GM23248 (cell line): ENCODE data around the gene RAD51B. TPM values are rescaled to one million over a fixed set of nuclear protein-coding genes. Genes with fewer than 3 reads are reported as not detected.
"Not testable (repeated sequence)": the region's sequence is repeated elsewhere in the genome, so short reads cannot be mapped to it uniquely, and the experiment has no call there.

ENCODE experiments used
- DNase-seq: peaks from one replicate; pipeline ENCODE4 v3.0.0-alpha.2; 2015
- H2AFZ ChIP-seq: fragments of 200-600 bp; sonication (generic); 2 replicates; pipeline ENCODE4 v1.6.1; 2016; ENCODE audit warnings: antibody characterized with exemption
- H3F3A ChIP-seq: fragments of 200-600 bp; sonication (generic); 2 replicates; pipeline ENCODE4 v1.6.1; 2016; ENCODE audit warnings: mild to moderate bottlenecking, antibody characterized with exemption, mixed run types; ENCODE audit not compliant: insufficient read depth
- H3K27ac ChIP-seq: fragments of 200-600 bp; sonication (generic); 2 replicates; pipeline ENCODE4 v1.5.1; 2016; ENCODE audit warnings: mild to moderate bottlenecking
- H3K27me3 ChIP-seq: fragments of 200-600 bp; sonication (generic); replicated peaks from 2 replicates; pipeline ENCODE4 v1.6.1; 2016; ENCODE audit warnings: mild to moderate bottlenecking; ENCODE audit not compliant: insufficient read depth
- H3K36me3 ChIP-seq: fragments of 200-600 bp; sonication (generic); 2 replicates; pipeline ENCODE4 v1.6.1; 2016; ENCODE audit warnings: low read depth, mild to moderate bottlenecking
- H3K4me1 ChIP-seq: fragments of 200-600 bp; sonication (generic); 2 replicates; pipeline ENCODE4 v1.6.1; 2016; ENCODE audit warnings: mild to moderate bottlenecking; ENCODE audit not compliant: insufficient read depth
- H3K4me2 ChIP-seq: fragments of 200-600 bp; sonication (generic); one replicate; pipeline ENCODE4 v1.6.1; 2016; ENCODE audit warnings: mild to moderate bottlenecking; ENCODE audit not compliant: unreplicated experiment
- H3K4me3 ChIP-seq: fragments of 200-600 bp; sonication (generic); 2 replicates; pipeline ENCODE4 v1.5.1; 2016; ENCODE audit warnings: mild to moderate bottlenecking
- H3K79me2 ChIP-seq: fragments of 200-600 bp; sonication (generic); 2 replicates; pipeline ENCODE4 v1.6.1; 2016; ENCODE audit warnings: mild to moderate bottlenecking; ENCODE audit not compliant: insufficient read depth
- H3K9ac ChIP-seq: fragments of 200-600 bp; sonication (generic); 2 replicates; pipeline ENCODE4 v1.6.1; 2016; ENCODE audit warnings: mild to moderate bottlenecking
- H3K9me2 ChIP-seq: fragments of 200-600 bp; sonication (generic); 2 replicates; pipeline ENCODE4 v1.6.1; 2016; ENCODE audit warnings: mixed run types, mild to moderate bottlenecking, moderate library complexity; ENCODE audit not compliant: insufficient read depth
- H3K9me3 ChIP-seq: fragments of 200-600 bp; sonication (generic); one replicate; pipeline ENCODE4 v1.6.1; 2017; ENCODE audit warnings: low read depth
- H4K20me1 ChIP-seq: fragments of 200-600 bp; sonication (generic); 2 replicates; pipeline ENCODE4 v1.6.0; 2016; ENCODE audit not compliant: insufficient read depth
- EZH2 ChIP-seq: fragments of 200-600 bp; sonication (generic); IDR thresholded peaks from 2 replicates; pipeline ENCODE4 v1.6.1; 2018; ENCODE audit warnings: antibody characterized with exemption, mild to moderate bottlenecking; ENCODE audit not compliant: insufficient read depth, poor library complexity, severe bottlenecking
- EZH2phosphoT487 ChIP-seq: fragments of 200-600 bp; sonication (generic); IDR thresholded peaks from 2 replicates; pipeline ENCODE4 v1.6.1; 2018; ENCODE audit warnings: antibody characterized with exemption, moderate library complexity, mild to moderate bottlenecking, low read depth; ENCODE audit not compliant: insufficient read depth
- WGBS, 2 experiments: methylation state at CpG; one replicate each; pipeline ENCODE4 v1.1.6; 2015 to 2017; ENCODE audit warnings: low lambda C conversion rate in 2 of 2, low coverage in 1 of 2; ENCODE audit errors: missing lambda C conversion rate in 2 of 2; 5-methylcytosine and 5-hydroxymethylcytosine counted together
- in situ Hi-C: fragments of 300-500 bp; cut with MboI; formaldehyde crosslinking; loops from 2 replicates; pipeline ENCODE4 v1.15.0; 2020
- polyA plus RNA-seq: library from polyadenylated mRNA; unstranded; fragments of >200 nt; fragmentation: Nextera tagmentation; extraction: Ambion mirVana; gene quantifications from 2 replicates; pipeline ENCODE4 v1.2.1, GENCODE V29; 2016
- total RNA-seq: library from RNA; depleted of rRNA; stranded (reverse); fragments of >200 nt; shearing (Covaris generic); gene quantifications from 2 replicates; pipeline ENCODE4 v1.2.3, GENCODE V29; 2014

RAD51B gene
- total and polyA plus RNA-seq, 2 experiments from 2014 or later = 4.0 to 8.8 TPM

DNA sequence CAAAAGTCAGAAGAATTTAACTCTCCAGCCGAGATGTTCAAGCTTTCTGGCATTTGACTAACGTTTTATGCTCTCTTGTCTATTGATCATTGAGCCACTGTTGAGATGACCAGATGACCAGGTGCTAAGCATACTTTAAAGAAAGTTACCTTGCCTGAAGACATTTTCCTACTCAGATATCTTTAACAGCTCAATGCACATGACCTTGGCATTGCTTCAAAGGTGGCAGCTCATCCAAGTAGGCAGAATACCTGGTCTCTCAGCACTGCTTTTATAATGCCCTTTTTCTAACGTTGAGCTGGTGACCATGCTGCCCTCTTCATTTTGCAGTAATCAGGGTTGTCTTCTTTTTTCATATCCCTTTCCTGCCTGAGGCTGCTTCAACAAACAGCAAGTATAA, 358.1 kb downstream of the RAD51B start:
- no peak overlapping the region for H3K27ac ChIP-seq

GRCh38 chr14:68178282-68178681, 358.7 kb downstream of the RAD51B start:
- Histone ChIP-seq H3K4me1 (peaks cover 22% of the 10 kb centered on the region), H3K9me3 (no peaks in the 10 kb centered on the region), H3K4me3 (no peak overlapping the region), H3K9me2 (no peaks in the 10 kb centered on the region), H3K27ac (no peak overlapping the region), H3K36me3 (no peaks in the 10 kb centered on the region), H3K79me2 (no peaks in the 10 kb centered on the region), H3F3A (peaks cover 21% of the 10 kb centered on the region), H4K20me1 (no peaks in the 10 kb centered on the region), H3K4me2 (no peak overlapping the region), H3K9ac (no peak overlapping the region), H2AFZ (no peak overlapping the region), H3K27me3 (no peaks in the 10 kb centered on the region)
- TF ChIP-seq EZH2 = no peak
- TF ChIP-seq EZH2phosphoT487 = no peak
- WGBS, 2 experiments = 80 to 86% methylated on average over 2 of the region's 2 CpGs
- no peak for DNase-seq
- in situ Hi-C loops = no loop called here

More for the DNA sequence above, 358.1 kb downstream of the RAD51B start:
- H3K4me3 ChIP-seq = no peak overlapping the region
- H3K36me3 ChIP-seq = no peaks in the 10 kb centered on the region
- 52 to 60% methylated on average over 3 of the region's 3 CpGs for WGBS, 2 experiments
- H3K4me2 ChIP-seq = no peak overlapping the region
- no peaks in the 10 kb centered on the region for H3K9me3 ChIP-seq
- no peak for TF ChIP-seq EZH2
- peaks cover 28% of the 10 kb centered on the region for H3K4me1 ChIP-seq
- H3K9ac ChIP-seq = no peak overlapping the region
- no peaks in the 10 kb centered on the region for H4K20me1 ChIP-seq
- H3F3A ChIP-seq = peaks cover 24% of the 10 kb centered on the region
- H3K27me3 ChIP-seq = no peaks in the 10 kb centered on the region
- in situ Hi-C loops = no loop called here
- no peak for DNase-seq
- H3K9me2 ChIP-seq = no peaks in the 10 kb centered on the region
- no peaks in the 10 kb centered on the region for H3K79me2 ChIP-seq
- H2AFZ ChIP-seq = no peak overlapping the region

DNA sequence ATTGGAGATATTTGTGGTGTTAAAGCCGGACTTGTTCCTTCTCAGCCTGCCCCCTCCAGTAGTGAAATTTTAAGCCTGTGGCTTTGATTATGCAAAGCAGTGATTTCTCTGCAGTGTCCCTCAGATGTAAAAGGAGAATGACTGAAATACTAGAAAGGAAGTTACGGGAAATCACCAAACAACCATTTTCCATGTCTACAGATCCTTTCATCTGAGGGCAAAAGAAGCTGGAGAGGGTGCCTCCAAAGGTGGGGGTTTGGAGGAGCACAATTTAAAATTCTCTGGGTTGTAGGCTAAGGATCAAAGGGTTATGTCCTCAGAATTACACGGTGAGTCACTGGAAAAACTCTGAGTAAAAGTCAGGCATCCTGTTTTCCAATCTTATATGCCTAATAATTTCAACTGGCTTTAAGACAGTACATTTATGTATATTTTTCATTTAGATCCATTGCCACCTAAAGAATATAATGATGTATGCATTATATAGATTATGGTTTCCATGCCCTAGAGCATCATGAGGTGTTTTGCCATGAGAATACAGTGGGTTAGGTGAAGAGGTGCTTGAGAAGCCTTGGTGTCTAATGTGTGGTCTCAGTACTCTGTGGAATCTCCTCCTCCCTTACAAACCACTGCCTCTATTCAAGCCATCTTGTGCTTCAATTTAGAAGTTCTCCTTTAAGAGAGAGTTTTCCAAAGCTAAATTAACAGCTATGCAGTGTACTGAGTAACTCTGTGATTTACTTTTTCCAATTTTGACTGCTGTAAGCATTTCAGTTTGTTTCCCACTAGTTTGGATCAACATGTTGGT, 362.1 kb downstream of the RAD51B start:
- TF ChIP-seq EZH2 (no peak), EZH2phosphoT487 (no peak)
- no peak overlapping the region for H3K9ac ChIP-seq
- in situ Hi-C loops = no loop called here
- no peaks in the 10 kb centered on the region for H3K27me3 ChIP-seq
- WGBS, 2 experiments = 7 to 14% methylated on average over 3 of the region's 3 CpGs
- no peaks in the 10 kb centered on the region for H3K9me3 ChIP-seq
- no peaks in the 10 kb centered on the region for H3K9me2 ChIP-seq
- H3K79me2 ChIP-seq = no peaks in the 10 kb centered on the region
- peaks cover 17% of the 10 kb centered on the region for H3F3A ChIP-seq
- peaks cover 23% of the 10 kb centered on the region for H3K4me1 ChIP-seq
- no peaks in the 10 kb centered on the region for H4K20me1 ChIP-seq
- H3K27ac ChIP-seq = 0 out of 2 replicates have a peak overlapping the region, but pooled peaks have one; percentile 6
- no peaks in the 10 kb centered on the region for H3K36me3 ChIP-seq
- peak overlapping the region; percentile 60 for H3K4me2 ChIP-seq
- H3K4me3 ChIP-seq = peak overlapping the region; percentile 21; the same call in 1 of the 2 replicates
- peak overlapping the region; percentile 26 for H2AFZ ChIP-seq
- DNase-seq = peak; percentile 65

GRCh38 chr14:68182492-68182891, 362.9 kb downstream of the RAD51B start:
- H3K79me2 ChIP-seq = no peaks in the 10 kb centered on the region
- no peak overlapping the region for H3K4me3 ChIP-seq
- H3K4me1 ChIP-seq = peaks cover 24% of the 10 kb centered on the region
- no peak overlapping the region for H3K9ac ChIP-seq
- TF ChIP-seq EZH2 = no peak
- TF ChIP-seq EZH2phosphoT487 = no peak
- H2AFZ ChIP-seq = no peak overlapping the region
- H3K36me3 ChIP-seq = no peaks in the 10 kb centered on the region
- H4K20me1 ChIP-seq = no peaks in the 10 kb centered on the region
- WGBS, 2 experiments = 73 to 74% methylated on average over 5 of the region's 5 CpGs
- no peak for DNase-seq
- no peak overlapping the region for H3K27ac ChIP-seq
- in situ Hi-C loops = no loop called here
- H3F3A ChIP-seq = peaks cover 23% of the 10 kb centered on the region
- H3K9me2 ChIP-seq = no peaks in the 10 kb centered on the region
- H3K4me2 ChIP-seq = peak overlapping the region; percentile 60
- no peaks in the 10 kb centered on the region for H3K27me3 ChIP-seq
- no peaks in the 10 kb centered on the region for H3K9me3 ChIP-seq

GRCh38 chr14:68186500-68187276, 367.1 kb downstream of the RAD51B start:
- Histone ChIP-seq H3F3A (peaks cover 23% of the 10 kb centered on the region), H3K4me1 (peaks cover 18% of the 10 kb centered on the region)
- H4K20me1 ChIP-seq, H3K9me3 ChIP-seq, H2AFZ ChIP-seq, H3K9ac ChIP-seq, in situ Hi-C loops, H3K36me3 ChIP-seq, H3K27me3 ChIP-seq, H3K79me2 ChIP-seq, H3K4me3 ChIP-seq, H3K4me2 ChIP-seq, H3K27ac ChIP-seq, H3K9me2 ChIP-seq: not testable (repeated sequence)
- DNase-seq = peak; percentile 46
- WGBS, 2 experiments = 95 to 96% methylated on average over 5 of the region's 5 CpGs
